ENCODE measurements around the gene GATA2.

GATA2 gene

GRCh38 chr3:128501431-128501830 lies 8.4 kb upstream of the GATA2 start:
- DNase-seq = no peak

GRCh38 chr3:128500556-128500955 lies 7.6 kb upstream of the GATA2 start:
- DNase-seq = no peak

- no peak for DNase-seq
Measured at GRCh38 chr3:128499724-128500275, 6.8 kb upstream of the GATA2 start.

DNA sequence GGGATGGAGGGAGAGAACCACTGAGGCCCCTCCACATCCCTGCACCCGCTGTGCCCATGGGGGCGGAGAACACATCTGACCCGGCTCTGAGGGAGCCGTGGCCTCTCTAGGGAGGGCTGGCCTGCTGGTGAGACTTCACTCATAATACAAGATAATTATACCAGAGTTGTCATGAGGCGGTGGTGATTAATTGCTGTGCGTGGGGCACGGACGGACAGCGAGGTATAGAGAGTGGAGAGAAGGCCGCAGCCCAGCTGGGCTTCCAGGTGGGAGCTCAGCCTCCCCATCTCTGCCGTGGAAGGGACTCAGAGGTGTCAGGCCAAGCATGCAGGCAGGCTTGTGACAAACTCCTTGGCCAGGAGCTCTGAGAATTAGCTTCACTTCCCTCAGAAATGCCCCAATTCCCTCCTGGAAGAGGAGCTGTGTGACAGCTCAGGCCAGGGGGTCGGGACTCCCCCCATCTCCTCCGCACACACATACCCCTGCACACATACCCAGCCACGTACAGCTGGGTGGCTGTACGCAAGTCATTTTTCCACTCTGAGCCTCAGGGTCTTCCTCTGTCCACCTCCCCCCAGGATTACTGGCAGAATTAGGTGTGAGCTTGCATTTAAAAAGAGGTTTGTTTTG lies 6.0 kb upstream of the GATA2 start:
- no peak for DNase-seq

DNA sequence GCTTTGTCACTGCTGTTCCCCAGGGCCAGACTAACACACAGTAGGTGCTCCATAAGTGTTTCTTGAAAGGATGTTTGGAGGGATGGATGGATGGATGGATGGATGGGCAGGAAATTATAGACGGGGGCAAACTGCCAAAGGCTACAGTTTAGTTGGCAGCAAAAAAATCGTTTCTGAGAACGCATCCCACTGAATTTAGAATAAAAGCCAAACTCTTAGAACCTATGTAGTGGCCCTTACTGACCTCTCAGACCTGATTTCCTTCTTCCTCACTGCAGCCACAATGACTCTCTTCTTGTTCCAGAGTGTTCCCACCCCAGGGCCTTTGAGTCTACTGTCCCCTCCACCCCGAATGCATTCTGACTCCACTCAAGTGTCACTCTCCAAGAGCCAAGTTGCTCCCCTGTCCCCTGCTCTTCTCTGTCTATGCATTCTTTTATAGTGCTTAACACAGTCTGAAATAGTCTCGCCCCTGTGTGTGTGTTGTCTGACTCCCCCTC lies 5.2 kb upstream of the GATA2 start:
- no peak for DNase-seq

DNA sequence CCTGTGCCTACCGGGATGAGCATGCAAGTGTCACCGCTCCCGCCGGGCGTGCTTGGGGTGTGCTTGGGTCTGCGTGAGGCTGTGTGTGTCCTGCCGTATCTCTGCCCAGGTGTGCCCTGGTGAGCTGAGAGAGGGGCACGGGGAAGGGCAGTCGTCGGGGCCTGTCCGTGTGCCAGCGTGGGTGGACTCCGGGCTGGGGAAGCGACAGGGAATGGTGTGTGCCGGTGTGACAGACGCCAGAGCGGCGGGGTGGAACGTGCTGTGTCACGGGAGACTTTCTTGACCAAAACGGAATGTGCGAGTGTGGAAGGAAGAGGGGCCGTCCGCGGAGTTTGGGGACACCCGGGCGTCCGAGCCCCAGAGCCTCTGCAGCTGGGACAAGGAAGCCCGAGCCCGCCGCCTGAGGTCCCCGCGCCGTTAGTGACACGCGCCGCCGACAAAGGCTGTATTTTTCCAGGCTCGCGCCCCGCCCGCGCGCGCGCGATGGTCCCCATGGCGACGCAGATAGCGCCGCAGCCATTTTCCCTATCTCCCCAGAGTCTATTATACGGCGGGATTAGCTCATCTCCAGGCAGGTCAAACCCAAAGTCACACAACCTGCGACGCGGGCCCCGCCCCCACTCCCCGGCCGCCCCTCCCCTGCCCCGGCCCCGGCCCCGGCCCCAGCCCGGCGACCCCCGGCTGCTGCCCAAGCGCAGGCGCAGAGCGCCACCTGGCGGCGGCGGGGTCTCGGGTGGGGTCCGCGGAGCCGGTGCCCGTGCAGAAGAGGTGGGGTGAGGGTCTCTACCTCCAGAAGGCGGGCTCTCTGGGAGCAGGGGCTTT lies 4.5 kb upstream of the GATA2 start:
- DNase-seq = peak; percentile 72

DNA sequence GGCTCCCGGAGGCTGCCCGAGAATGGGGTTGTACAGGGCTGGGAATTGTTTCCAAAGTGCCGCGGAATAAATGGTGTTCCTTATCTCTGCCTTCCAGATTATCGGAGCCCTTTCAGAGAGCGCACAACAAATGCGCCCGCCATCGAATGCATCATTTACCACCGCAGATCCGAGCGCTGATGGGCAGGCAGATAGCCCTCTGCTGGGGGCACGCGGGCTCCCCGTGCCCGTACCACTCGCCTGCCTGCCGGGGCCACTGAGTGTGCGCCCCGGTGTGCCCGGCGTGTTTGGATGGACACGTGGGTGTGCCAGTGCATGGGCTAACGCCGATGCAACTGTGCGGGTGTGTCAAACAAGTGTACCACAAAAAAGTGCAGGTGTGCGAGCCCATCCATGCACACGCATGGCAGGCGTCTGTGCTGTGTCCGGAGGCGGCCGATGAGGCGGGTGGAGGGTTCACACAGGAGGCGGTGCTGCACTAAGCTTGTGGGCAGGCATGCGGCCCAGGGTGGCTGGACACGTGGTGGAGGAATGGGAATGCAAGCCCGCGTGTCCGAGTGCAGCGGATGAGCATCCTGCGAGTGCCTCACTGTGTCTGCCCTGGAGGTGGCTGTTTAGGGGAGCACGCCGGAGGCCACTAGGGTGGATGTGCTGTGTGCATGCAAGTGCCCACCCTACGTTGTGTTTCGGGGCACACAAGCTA lies 3.8 kb upstream of the GATA2 start:
- no peak for DNase-seq

- no peak for DNase-seq
Measured at GRCh38 chr3:128496019-128496601, 3.1 kb upstream of the GATA2 start.

DNA sequence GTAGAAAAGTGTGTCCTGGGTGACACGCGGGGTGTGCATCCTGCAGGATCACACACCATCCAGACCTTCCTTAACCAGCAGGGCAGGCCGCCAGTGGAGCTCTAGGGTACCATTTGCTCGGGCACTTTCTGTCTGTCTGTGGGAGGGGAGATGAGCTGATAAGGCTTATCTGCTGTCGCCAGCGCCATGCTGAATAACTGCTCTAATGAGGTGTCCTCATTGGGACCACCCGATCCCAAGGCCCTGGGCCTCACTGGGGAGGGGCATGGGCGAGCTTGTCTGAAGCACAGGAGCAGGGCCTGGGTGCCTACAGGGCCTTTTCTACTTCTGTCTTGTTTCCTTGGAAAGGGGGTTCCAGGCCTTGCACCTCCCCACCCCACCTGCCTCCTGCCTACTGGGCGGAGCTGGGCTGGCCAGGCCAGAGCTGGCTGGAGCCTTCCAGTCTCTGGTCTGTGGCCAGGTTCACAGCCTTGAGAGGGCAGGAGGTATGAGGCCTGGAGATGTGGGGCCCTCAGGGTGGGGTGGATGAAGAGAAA lies 2.5 kb upstream of the GATA2 start:
- DNase-seq = no peak

DNA sequence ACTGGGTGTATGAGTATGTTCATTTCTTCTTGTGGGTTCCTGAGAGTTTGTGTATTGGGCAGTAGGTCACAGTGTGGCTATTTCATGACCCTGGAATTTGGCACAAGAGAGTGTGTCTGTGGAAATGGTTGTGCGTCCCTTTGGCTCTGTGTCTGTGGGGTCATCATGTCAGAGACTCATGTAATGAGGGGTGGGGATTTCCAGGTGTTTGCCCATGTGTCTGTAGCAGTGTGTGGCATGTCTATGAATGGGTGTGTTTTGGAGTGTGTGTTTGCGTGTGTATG lies 1.3 kb upstream of the GATA2 start:
- no peak for DNase-seq

DNA sequence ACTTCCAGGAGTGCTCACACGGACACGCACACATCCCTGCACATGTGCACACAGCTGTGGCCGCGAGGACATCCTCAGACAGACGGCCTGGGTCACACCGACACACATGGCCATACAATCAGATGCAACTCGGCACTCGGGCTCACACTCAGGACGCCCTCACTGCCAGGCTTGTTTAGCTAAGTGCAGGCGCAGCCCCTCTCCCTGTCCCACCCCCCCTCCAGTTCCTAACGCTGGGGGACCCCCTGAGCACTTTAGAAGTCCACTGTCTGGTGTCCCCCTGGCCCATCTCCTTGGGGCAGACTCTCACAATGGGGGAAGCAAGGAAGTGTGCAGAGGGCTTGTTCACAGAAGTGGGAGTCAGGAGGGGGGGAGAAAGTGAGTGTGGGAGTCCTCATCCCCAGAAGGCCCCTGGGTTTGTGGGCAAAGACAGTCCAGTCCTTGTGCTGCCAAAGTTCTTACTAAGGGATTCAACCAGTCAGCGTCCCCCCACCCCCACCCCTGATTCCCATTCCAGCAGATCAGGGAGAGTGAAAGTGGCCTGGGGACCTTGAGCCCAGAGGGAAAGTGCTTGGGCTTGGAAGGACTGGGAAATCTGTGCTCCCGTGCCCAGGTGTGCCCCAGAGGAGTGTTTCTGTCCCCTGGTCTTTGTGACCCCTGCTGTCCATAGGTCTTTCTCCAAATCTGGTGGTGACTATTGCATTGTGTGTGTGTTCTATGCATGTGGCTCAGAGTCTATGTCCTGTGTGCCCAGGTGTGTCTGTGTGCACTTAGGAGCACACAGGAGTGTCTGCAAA lies 767 bp upstream of the GATA2 start:
- no peak for DNase-seq

DNA sequence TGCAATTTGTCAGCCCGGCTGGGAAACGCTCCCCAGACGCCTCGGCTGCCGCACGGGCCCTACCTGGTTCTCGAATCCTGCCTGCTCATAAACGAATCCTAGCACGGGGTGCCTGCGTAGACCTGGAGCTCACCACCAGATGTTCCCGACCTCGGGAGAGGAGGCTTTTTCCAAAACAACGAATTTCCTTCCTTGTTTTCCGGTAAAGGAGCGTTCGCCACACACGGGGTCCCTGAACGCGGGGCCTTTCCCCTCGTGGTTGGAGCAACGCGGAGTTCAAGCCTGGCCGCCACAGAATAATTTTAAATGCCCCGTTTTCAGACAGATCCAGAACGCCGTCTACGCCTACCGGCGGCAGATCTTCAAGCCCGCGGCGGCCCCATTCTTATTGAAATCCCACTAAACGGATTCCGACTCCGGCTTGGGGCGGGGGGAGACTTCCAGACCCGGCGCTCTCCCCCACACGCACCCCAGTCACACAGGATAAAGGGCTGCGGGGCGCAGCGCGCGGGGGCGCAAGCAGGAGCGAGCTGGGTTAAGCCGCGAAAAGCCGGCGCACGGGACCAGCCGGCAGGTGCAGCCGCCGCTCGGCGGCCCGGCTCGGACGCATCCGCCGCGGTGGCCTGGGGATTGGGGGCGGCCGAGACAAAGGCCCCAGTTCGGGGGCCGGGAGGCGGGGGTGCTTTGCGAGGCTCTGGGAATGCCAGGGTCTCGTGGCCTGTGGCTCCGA lies 895 bp downstream of the GATA2 start:
- DNase-seq = no peak

DNA sequence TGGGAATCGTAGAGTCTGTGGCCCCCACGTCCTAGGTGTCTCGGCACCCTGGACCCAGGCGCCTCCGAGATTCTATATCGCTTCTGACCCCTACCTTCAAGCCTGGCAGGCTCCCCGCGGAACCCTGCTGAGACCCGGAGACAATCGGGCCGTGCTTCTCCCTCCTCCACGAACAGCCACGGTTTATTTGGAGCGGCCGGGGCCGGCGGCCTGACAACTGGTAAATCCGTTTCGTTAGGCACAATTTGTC lies 1.4 kb downstream of the GATA2 start:
- no peak for DNase-seq

DNA sequence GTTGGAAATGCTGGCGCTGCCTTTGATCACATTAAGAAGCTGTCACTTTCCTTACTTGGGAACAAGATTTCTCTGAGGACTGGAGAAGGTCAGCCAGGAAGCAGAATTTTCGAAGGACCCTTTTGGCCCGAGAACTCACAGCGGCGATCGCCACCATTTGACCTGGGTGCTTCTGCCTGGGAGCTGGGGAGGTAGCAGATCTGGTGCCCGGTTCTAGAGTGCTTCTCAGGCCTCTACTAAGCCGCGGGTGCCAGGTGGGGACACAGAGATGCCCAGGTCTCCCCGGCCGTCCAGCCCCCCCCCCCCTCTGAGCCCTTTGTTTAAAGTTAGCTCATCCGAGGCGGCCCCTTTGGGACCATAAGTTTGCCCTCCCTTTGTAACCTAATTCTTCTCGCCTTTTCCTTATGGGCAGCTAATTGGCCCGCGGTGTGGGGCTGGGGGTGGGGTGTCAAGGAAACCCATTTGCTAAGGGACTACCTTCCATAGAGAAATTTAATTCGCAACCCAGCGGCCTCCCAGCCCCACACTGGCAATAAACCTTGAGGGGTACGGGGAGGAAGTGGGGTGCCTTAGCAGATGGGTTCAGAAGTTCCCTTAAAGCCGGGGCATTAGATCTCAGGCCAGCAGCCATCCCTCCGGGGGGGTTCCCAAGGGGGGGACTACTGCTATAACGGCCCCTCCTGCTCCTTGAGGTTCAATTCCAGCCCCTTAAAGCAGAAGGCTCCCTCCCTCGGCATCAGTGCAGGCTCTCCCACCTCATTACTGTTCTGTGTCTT lies 1.9 kb downstream of the GATA2 start:
- DNase-seq = no peak

DNA sequence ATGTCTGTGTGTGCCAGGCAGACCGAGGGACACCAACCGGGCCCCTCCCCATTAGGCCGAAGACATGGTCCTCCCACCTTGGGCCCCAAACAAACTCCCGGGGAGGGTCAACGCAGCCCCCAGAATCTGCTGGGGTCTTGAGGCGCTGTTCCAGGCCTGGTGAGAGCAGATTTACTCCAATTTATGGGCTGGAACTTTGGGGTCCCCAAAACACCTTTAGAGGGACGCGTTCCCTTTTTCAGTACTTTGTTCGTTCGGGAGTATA lies 2.4 kb downstream of the GATA2 start:
- no peak for DNase-seq

DNA sequence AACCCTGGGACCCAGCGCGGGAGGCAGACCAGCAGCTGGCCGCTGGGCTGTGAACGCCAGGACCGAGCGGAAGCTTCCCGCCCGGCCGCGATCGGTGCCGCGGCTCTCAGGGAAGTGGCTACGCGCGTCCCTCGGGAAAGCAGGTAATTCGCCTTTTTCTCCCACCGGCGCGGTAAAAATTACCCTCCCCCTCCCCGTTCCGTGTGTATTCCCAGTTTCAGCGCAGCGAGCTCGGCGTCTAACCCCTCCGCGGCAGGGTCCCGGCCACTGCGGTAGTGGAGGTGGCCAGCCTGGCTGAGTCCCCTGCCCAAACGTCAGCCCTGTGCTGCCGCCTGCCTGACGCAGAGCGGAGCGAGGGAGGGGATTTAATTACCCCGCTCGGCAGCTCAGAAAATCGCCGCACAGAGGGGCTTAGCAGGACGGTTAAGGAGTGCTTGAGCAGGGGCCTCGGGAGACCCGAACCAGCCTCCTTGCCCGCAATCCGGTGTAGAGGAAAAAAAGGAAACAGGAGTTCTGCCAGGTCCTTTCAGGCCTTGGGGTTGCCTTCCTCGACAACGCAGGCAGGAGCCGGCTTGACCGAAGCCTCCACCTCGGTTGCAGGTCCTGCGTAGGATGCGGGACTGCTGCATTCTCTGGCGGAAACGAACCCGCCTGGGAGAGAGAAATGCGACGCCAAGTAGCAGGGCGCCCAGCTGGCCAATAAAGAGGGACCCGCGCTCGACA lies 2.9 kb downstream of the GATA2 start:
- no peak for DNase-seq

GRCh38 chr3:128489674-128489926 lies 3.4 kb downstream of the GATA2 start:
- DNase-seq = no peak

GRCh38 chr3:128488991-128489673 lies 3.9 kb downstream of the GATA2 start:
- DNase-seq = no peak

GRCh38 chr3:128488636-128488990 lies 4.4 kb downstream of the GATA2 start:
- DNase-seq = no peak

Measured in activated CD4-positive, CD25-positive, alpha-beta regulatory T cell treated with anti-CD3 and anti-CD28 coated beads, Interleukin-2, amount 50 U/mL, for 72 hours (primary cell).